HT1080 (cell line): ENCODE measurements around the gene DYNLRB1. TPM values are rescaled to one million over a fixed set of nuclear protein-coding genes. Genes with fewer than 3 reads are reported as not detected.

Experiments
- DNase-seq: peaks from one replicate; pipeline ENCODE4 v3.0.0-alpha.2; 2015; ENCODE audit warnings: low read depth
- small RNA-seq: library from RNA; depleted of rRNA; stranded (forward); fragments of <200 nt; gene quantifications from one replicate; pipeline ENCODE3, GENCODE V24; 2014
- total RNA-seq: library from RNA; depleted of rRNA; stranded (reverse); fragments of >200 nt; shearing (Covaris generic); gene quantifications from 2 replicates; pipeline ENCODE4 v1.2.3, GENCODE V29; 2014; rRNA removed

The DYNLRB1 gene
- total RNA-seq, 1 experiment from 2014 or later = 186 TPM

DNA sequence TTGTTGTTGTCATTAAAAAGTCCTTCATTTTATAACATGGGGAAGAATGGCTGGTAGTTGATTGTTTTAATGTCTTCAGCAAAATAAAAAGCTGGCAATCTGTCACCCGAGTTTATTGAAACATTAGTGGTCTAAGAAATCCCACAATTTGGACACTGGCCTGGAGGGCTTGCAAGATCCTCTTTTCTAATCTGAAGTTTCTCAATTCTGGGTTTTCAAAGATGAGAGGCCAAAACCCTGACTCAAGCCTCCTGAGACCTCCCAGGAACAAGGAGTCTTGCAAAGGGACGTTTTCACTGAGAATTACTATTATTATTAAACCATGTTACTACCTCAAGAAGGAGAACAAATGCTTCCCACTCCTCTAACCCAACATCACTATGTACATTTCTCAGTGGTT lies 61.8 kb downstream of the DYNLRB1 start:
- DNase-seq = no peak

DNA sequence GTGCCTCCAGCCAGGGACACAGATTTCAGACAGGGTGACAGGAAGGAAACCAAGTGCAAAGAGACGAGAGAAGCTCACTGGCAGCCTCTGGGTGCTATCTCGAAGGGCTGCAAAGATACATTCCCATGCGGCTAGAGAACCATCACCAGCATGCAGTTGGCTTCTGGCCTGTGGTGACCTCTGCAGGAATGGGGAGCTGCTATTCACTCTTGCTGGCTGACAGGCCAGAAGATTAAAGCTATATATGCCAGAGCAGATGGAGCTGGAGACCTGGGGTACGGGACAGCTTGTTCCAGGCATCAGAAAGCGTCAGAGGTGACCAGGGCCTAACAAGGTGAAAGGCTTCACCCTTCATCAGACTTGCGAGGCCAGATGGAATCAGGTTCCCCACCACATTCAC lies 62.3 kb downstream of the DYNLRB1 start:
- DNase-seq = no peak

DNA sequence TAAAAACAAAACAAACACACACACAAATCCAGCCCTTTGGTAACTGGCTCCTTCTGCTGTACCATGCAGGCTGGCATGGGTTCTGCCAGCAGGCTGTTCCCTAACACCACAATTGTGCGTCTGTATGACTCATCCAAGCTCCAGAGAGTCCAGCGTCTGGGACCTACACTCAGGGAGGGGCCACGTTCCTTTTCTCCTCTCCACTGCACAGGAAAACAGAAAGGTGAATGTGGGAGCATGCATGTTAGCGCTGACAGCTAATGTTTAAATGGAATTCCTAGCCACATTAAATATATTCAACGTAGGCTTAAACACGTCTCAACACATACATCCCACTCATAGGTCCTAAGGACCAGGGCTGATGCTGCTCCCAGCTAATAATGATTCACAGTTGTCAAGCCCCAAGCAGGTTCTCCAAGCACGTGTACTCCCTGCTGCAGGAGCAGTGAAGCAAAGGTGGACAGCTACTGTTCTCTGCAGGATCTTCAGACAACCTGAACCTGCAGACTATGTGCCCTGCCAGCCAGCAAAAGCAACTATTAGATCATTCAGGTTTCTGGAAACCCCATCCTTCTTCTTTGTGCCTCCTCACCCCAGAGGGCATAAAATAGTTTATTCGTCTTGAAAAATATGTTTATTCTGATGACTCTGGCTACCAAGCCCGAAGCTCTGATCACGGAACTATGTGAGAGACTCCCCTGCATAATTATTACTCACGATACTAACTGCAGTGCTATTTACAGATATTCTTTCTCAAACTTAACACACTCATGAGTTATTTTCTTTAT lies 63.2 kb downstream of the DYNLRB1 start:
- peak; percentile 80 for DNase-seq

DNA sequence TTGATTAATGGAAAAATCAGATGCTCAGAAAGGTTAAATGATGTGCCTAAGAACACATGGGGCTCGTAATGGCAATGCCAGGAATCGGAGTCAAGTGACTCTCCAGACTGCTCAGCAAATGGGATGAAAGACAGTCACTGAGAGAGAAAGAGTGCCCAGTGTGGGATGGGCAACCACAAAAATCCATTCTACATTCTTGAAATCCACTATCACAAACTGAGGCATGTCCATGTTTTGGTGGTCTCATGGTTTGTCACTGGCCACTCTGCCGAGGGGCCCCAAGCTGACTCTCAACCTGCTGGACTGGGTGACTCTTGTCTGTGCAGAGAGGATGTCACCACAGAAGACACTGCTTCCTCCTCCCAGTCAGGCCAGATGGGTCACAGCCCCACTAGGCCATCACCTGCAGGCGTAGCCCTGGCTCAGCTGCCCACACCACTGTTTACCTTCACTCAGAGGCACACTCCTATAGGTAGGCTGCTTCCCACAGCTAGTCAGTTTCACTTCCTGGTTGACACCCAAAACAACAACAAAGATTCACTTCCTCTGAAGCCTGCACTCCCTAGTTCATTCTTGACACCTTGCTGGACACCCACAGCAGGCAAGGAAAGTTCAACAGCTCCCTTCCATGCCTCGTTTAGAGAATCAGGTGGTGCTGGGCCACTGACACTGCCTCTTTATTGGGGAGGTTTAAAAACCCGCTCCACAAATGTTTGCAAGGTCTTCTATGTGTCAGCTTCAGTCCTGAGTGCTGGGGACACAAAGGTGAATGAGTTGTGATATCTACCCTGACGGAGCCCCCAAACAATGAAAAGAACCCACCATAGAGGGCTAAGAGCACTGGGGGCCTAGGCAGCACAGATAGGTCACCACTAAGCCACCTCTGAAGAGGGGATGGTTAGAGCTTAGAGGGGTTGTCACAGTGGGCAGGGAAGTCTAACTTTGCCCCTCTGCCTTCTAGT lies 64.0 kb downstream of the DYNLRB1 start:
- peak; percentile 11 for DNase-seq

DNA sequence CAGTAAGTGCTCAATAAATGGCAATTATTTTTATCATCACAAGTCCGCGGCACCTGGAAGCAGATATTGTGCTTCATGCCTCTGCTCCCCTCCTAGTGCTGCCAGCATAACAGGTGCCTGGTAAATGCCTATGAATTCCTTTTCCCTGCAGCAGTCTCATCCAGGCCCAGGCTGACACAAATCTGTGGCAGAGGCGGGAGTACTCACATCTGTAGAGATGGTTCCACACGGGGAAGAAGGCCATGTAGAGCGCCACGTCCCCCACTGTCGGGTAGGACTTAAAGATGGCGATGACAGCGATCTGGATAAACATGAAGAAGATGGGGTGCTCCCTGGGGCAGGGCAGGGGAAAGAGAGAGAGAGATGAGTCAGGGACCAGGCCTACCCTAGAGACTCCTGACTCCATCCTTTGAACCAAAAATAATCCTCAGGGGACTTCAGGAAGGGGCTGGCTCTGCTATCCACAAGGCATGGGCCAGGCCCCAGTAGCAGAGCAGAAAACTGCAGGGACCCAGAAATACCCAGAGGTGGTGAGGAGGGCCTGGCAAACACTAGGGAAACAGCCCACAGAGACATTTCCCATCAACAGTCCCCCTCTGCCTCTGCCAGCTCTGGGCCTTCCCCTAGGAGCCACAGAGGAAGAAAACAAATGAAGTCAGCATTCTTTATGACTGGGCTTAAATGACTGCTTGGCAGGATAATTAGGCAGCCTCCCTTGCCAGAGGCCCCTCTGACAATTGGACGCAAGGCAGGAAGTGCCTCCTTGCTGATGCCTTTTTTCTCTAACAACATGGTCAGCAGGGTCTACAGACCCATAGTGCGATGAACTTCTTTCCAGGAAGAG lies 65.3 kb downstream of the DYNLRB1 start:
- DNase-seq = peak; percentile 11

DNA sequence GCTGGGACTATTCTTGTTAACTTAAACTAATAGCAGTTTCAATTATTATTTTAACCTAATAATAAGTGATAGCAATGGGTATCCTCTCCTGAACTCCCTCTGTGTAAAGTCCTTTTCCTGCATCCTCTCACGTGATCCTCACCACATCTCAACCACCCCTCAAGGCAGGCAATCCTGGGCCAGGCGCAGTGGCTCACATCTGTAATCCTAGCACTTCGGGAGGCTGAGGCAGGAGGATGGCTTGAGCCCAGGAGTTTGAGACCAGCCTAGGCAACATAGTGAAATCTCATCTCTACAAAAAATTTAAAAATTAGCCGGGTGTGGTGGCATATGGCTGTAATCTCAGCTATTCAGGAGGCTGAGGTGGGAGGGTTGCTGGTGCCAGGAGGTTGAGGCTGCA lies 66.0 kb downstream of the DYNLRB1 start:
- DNase-seq = no peak

DNA sequence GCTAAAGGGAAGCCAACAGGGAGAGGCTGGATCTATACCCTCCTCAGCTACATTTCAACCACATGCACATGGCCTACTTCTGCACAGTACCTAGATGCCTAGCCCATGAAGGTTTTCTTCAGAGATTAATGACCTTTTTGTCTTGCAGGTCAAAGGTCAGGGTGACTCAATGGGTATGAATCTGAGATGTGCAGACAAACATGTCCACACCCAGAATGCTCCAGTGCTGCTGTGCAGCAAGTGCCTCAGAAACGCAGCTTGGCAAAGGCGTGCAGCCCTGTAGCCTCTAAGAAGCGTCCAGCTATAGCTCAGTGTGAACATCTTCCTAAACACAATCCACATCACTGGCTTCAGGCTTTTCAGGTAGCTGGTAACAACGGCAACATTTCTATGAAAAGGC lies 66.7 kb downstream of the DYNLRB1 start:
- DNase-seq = no peak

DNA sequence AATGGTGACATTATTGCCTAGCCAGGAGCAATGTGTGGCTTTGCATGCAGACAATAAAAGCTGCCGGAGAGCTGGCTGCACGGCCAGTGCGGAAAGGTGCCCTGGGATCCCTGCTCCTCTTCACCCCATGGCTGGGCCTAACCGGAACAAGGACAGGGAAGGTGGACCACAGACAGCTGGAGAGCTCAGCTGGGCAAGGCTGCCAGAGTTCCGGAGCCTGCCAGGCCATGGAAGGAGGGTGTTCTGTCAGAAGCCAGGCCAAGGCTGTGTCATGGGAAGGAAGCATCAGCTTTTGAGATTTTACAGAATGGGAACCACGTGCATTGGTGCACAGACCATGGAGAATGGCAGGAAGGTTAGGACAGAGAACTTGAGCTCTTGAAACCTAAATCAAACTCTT lies 67.3 kb downstream of the DYNLRB1 start:
- no peak for DNase-seq

DNA sequence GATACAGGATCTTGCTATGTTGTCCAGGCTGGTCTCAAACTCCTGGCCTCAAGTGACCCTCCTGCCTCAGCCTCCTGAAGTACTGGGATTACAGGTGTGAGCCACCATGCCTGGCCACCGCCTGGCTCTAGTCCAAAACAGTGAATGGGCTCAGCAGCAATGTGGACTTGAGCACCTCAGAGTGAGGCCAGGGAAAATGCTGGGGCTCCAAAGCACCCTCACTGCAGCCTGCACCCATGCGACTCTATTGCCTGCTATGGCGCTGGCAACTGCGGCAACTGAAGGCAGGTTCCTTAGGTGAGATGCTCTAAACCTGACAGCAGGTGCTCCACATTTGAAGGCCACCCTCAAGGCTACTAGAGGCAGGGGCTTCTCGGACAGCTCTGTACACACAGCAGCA lies 68.8 kb downstream of the DYNLRB1 start:
- DNase-seq = no peak

DNA sequence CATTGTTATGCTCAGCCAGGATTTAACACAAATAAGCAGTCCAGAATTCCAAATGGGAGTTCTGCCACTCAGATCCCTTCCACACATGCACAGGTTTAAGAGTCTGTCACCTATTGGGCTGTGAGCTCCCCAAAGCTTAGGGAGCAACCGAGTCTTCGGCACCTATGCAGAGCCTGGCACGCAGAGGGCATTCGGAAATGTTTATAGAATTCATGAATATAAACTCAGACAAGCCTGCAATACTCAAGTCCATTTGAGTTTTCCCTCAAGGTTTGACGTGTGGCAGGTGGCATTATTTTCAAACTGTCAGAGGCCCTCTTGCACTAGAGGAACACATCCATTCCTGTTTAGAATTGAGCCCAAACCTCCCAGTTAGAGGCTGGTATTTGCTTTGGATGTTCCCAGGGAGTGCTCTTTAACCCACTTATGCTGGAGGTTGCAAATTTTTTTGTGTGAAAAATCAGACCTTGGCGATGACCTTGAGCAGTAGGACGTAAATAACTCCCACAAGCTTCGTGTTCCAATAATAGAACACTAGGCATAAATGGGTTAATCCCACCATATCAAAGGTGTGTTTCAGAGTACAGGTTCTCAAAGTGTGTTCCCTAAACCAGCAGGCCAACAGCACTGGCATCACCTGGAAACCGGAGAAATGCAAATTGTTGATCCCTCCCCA lies 70.4 kb downstream of the DYNLRB1 start:
- no peak for DNase-seq

Small RNA genes within 50 kb of the gene (small RNA-seq; reads per million reads assigned to genes)
- gene RF00019 = not detected

Other genes starting within 250 kb of the DYNLRB1 start
- 202 and 223 TPM in 2 replicates for gene AHCY, start 213.1 kb upstream of the DYNLRB1 start, total RNA-seq
- gene ITCH, start 153.1 kb upstream of the DYNLRB1 start, total RNA-seq = 25.4 and 32.5 TPM in 2 replicates
- gene MAP1LC3A, start 42.3 kb downstream of the DYNLRB1 start, total RNA-seq = not detected in 2 replicates
- gene PIGU, start 160.7 kb downstream of the DYNLRB1 start, total RNA-seq = 18.1 and 20.8 TPM in 2 replicates
- gene TP53INP2, start 187.9 kb downstream of the DYNLRB1 start, total RNA-seq = 2.8 and 3.1 TPM in 2 replicates